PC-3 (cell line): Measurements from ENCODE around the gene NTRK1. TPM values are rescaled to one million over a fixed set of nuclear protein-coding genes. Genes with fewer than 3 reads are reported as not detected.

Experiments
- ATAC-seq: fragments of 200-7000 bp; cut with Tn5 transposase; 2 replicates; pipeline ENCODE4 v1.9.1; 2020; ENCODE audit warnings: mild to moderate bottlenecking, moderate library complexity
- BruUV-seq: library from RNA; stranded (reverse); fragments of 400-500 nt; replicated peaks from 2 replicates; lab custom pipeline; 2021; lab: Mats Ljungman, UMichigan
- CTCF ChIA-PET: fragments of 300-600 bp; sonication (Branson Sonifier 250); formaldehyde crosslinking; loops from one replicate; lab custom pipeline; 2022; ENCODE audit warnings: antibody characterized with exemption; lab: Charles Lee
- POLR2A ChIA-PET: fragments of 300-600 bp; sonication (Branson Sonifier 250); formaldehyde crosslinking; loops from one replicate; lab custom pipeline; 2022; ENCODE audit warnings: antibody characterized with exemption; ENCODE audit not compliant: unreplicated experiment; lab: Charles Lee
- DNase-seq: peaks from one replicate; pipeline ENCODE4 v3.0.0-alpha.2; 2015
- H2AFZ ChIP-seq: fragments of 300-600 bp; sonication (generic); 2 replicates; pipeline ENCODE4 v1.6.0; 2016; ENCODE audit warnings: antibody characterized with exemption, low read length
- H3F3A ChIP-seq: fragments of 300-600 bp; sonication (generic); one replicate; pipeline ENCODE4 v1.6.0; 2017; ENCODE audit warnings: antibody characterized with exemption, low read length, control low read depth, mild to moderate bottlenecking; ENCODE audit not compliant: unreplicated experiment
- H3K27ac ChIP-seq: fragments of 300-600 bp; sonication (generic); 2 replicates; pipeline ENCODE4 v1.5.1; 2016; ENCODE audit warnings: mild to moderate bottlenecking, low read length
- H3K27me3 ChIP-seq: fragments of 300-600 bp; sonication (generic); 2 replicates; pipeline ENCODE4 v1.6.1; 2016; ENCODE audit warnings: low read length, mixed read lengths
- H3K36me3 ChIP-seq: fragments of 300-600 bp; sonication (generic); 2 replicates; pipeline ENCODE4 v1.6.1; 2016; ENCODE audit warnings: low read depth, mixed run types, low read length, mixed read lengths
- H3K4me1 ChIP-seq: fragments of 300-600 bp; sonication (generic); 2 replicates; pipeline ENCODE4 v1.5.1; 2016; ENCODE audit warnings: low read length; ENCODE audit not compliant: insufficient read depth
- H3K4me2 ChIP-seq: fragments of 300-600 bp; sonication (generic); 2 replicates; pipeline ENCODE4 v1.6.0; 2016; ENCODE audit warnings: low read length
- H3K4me3 ChIP-seq: fragments of 300-600 bp; sonication (generic); 2 replicates; pipeline ENCODE4 v1.5.1; 2016; ENCODE audit warnings: mild to moderate bottlenecking, low read length, mixed read lengths
- H3K79me2 ChIP-seq: fragments of 300-600 bp; sonication (generic); 2 replicates; pipeline ENCODE4 v1.6.1; 2017; ENCODE audit warnings: low read length, mixed read lengths
- H3K9ac ChIP-seq: fragments of 300-600 bp; sonication (generic); 2 replicates; pipeline ENCODE4 v1.6.0; 2016; ENCODE audit warnings: mild to moderate bottlenecking, low read length
- H3K9me2 ChIP-seq: fragments of 300-600 bp; sonication (generic); replicated peaks from 2 replicates; pipeline ENCODE4 v1.6.1; 2016; ENCODE audit warnings: mixed run types, low read length, mixed read lengths
- H3K9me3 ChIP-seq: fragments of 300-600 bp; sonication (generic); 2 replicates; pipeline ENCODE4 v1.6.1; 2016; ENCODE audit warnings: low read length, mixed read lengths
- H4K20me1 ChIP-seq: fragments of 300-600 bp; sonication (generic); 2 replicates; pipeline ENCODE4 v1.6.1; 2016; ENCODE audit warnings: low read length, mixed read lengths
- EZH2 ChIP-seq: fragments of 300-600 bp; sonication (generic); IDR thresholded peaks from one replicate; pipeline ENCODE4 v1.6.1; 2017; ENCODE audit warnings: antibody characterized with exemption, mild to moderate bottlenecking, low read length; ENCODE audit not compliant: unreplicated experiment
- EZH2phosphoT487 ChIP-seq: fragments of 300-600 bp; sonication (generic); IDR thresholded peaks from 2 replicates; pipeline ENCODE4 v1.6.1; 2018; ENCODE audit warnings: mild to moderate bottlenecking, antibody characterized with exemption, low read length, borderline replicate concordance
- intact Hi-C: fragments of 100-400 bp; cut with micrococcal nuclease; formaldehyde crosslinking; loops from 2 replicates; pipeline ENCODE4 v1.9.0; 2023
- total RNA-seq: library from RNA; depleted of rRNA; stranded (reverse); fragments of >200 nt; gene quantifications from 2 replicates; pipeline ENCODE4 v1.2.3, GENCODE V29; 2014
- TF ChIP-seq, protein P1 (sequence below): fragments of 300-600 bp; sonication (generic); conservative IDR thresholded peaks from 2 replicates; pipeline ENCODE4 v1.5.1; 2017; ENCODE audit warnings: antibody characterized with exemption, low read depth, mild to moderate bottlenecking, low read length

The NTRK1 gene
- total RNA-seq, 1 experiment from 2014 or later = 0.15 TPM

GRCh38 chr1:156908955-156909354, 48.3 kb downstream of the NTRK1 start:
- CTCF ChIA-PET = no interaction called here
- Histone ChIP-seq H3F3A (no peaks in the 10 kb centered on the region), H3K9me3 (no peaks in the 10 kb centered on the region), H3K9me2 (no peaks in the 10 kb centered on the region), H3K9ac (no peak overlapping the region), H4K20me1 (no peaks in the 10 kb centered on the region), H3K27ac (no peak overlapping the region), H3K36me3 (peaks cover 1% of the 10 kb centered on the region; the same call in 1 of the 2 replicates), H2AFZ (no peak overlapping the region), H3K4me1 (peaks cover 20% of the 10 kb centered on the region), H3K79me2 (no peaks in the 10 kb centered on the region), H3K4me3 (peak overlapping the region; percentile 69; the same call in 1 of the 2 replicates), H3K4me2 (peak overlapping the region; percentile 80), H3K27me3 (no peaks in the 10 kb centered on the region)
- POLR2A ChIA-PET = no interaction called here
- ATAC-seq (no peak), DNase-seq (no peak)
- TF ChIP-seq EZH2phosphoT487 = no peak
- TF ChIP-seq, protein P1, sequence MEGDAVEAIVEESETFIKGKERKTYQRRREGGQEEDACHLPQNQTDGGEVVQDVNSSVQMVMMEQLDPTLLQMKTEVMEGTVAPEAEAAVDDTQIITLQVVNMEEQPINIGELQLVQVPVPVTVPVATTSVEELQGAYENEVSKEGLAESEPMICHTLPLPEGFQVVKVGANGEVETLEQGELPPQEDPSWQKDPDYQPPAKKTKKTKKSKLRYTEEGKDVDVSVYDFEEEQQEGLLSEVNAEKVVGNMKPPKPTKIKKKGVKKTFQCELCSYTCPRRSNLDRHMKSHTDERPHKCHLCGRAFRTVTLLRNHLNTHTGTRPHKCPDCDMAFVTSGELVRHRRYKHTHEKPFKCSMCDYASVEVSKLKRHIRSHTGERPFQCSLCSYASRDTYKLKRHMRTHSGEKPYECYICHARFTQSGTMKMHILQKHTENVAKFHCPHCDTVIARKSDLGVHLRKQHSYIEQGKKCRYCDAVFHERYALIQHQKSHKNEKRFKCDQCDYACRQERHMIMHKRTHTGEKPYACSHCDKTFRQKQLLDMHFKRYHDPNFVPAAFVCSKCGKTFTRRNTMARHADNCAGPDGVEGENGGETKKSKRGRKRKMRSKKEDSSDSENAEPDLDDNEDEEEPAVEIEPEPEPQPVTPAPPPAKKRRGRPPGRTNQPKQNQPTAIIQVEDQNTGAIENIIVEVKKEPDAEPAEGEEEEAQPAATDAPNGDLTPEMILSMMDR = no peak
- TF ChIP-seq EZH2 = no peak
- intact Hi-C loops = no loop called here
- no TSS peak for BruUV-seq

DNA sequence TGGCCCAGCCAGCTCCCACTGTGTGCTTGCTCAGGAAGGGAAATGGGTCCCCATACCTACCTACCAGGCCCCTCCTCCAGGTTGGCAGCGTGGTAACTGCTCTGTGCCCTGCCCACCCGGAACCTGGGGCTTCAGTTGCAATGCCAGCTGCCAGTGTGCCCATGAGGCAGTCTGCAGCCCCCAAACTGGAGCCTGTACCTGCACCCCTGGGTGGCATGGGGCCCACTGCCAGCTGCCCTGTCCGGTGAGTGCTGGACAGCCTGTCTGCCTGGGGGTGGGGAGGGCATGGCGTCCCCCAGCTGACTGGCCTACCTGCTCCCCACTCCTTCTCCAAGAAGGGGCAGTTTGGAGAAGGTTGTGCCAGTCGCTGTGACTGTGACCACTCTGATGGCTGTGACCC, 49.0 kb downstream of the NTRK1 start:
- intact Hi-C loops = no loop called here
- POLR2A ChIA-PET = no interaction called here
- Histone ChIP-seq H3F3A (no peaks in the 10 kb centered on the region), H3K9me2 (no peaks in the 10 kb centered on the region), H4K20me1 (no peaks in the 10 kb centered on the region), H3K79me2 (no peaks in the 10 kb centered on the region), H3K4me3 (no peak overlapping the region), H3K9me3 (no peaks in the 10 kb centered on the region), H3K4me2 (no peak overlapping the region), H2AFZ (no peak overlapping the region), H3K27ac (no peak overlapping the region), H3K36me3 (peaks cover 7% of the 10 kb centered on the region; the same call in 1 of the 2 replicates), H3K4me1 (peaks cover 20% of the 10 kb centered on the region), H3K9ac (no peak overlapping the region), H3K27me3 (no peaks in the 10 kb centered on the region)
- no peak for ATAC-seq
- CTCF ChIA-PET = interaction anchor here (0.5 kb wide), 1 partner anchor 8 kb away, joined by 3 read pairs; no protein-coding TSS in a partner anchor
- no TSS peak for BruUV-seq
- no peak for DNase-seq
- TF ChIP-seq EZH2 (no peak), EZH2phosphoT487 (no peak)
- TF ChIP-seq, protein P1 = no peak

- no peak overlapping the region for H3K4me2 ChIP-seq
Observed at GRCh38 chr1:156910309-156910782, 49.7 kb downstream of the NTRK1 start.

More at GRCh38 chr1:156910309-156910782, 49.7 kb downstream of the NTRK1 start:
- no peak overlapping the region for H3K4me3 ChIP-seq
- H3K27me3 ChIP-seq = no peaks in the 10 kb centered on the region
- ChIA-PET CTCF (no interaction called here), POLR2A (no interaction called here)
- no peak for ATAC-seq
- H3K27ac ChIP-seq = no peak overlapping the region
- peaks cover 20% of the 10 kb centered on the region for H3K4me1 ChIP-seq
- no peaks in the 10 kb centered on the region for H3K9me3 ChIP-seq
- no peaks in the 10 kb centered on the region for H3K9me2 ChIP-seq
- intact Hi-C loops = no loop called here
- no peak overlapping the region for H2AFZ ChIP-seq
- no peaks in the 10 kb centered on the region for H3F3A ChIP-seq
- BruUV-seq = no TSS peak
- peak; percentile 55 for DNase-seq
- no peak for TF ChIP-seq EZH2
- no peak for TF ChIP-seq EZH2phosphoT487
- TF ChIP-seq, protein P1 = peak; percentile 93
- H3K36me3 ChIP-seq = peaks cover 12% of the 10 kb centered on the region; the same call in 1 of the 2 replicates
- no peaks in the 10 kb centered on the region for H3K79me2 ChIP-seq
- no peaks in the 10 kb centered on the region for H4K20me1 ChIP-seq
- H3K9ac ChIP-seq = no peak overlapping the region
